Astrocyte (in vitro differentiated cells and primary cell): ENCODE measurements around the gene CNOT11. TPM values are rescaled to one million over a fixed set of nuclear protein-coding genes. Genes with fewer than 3 reads are reported as not detected.
"Not testable (repeated sequence)": the region's sequence is repeated elsewhere in the genome, so short reads cannot be mapped to it uniquely, and the experiment has no call there.

Experiments used
- DNase-seq: peaks from one replicate; pipeline ENCODE4 v3.0.0-alpha.2; 2010; ENCODE audit warnings: low read depth
- FAIRE-seq: peaks from 2 replicates; lab custom pipeline; 2011; peaks lifted over from hg19 to GRCh38; lab: Jason Lieb, UNC
- H2AFZ ChIP-seq: 2 replicates; pipeline ENCODE4 v1.6.0; 2012; ENCODE audit warnings: low read depth, low read length, inconsistent platforms
- H3K27ac ChIP-seq: 2 replicates; pipeline ENCODE4 v1.5.1; 2011; ENCODE audit warnings: low read depth, low read length, inconsistent platforms
- H3K27me3 ChIP-seq: 2 replicates; pipeline ENCODE4 v1.6.0; 2011; ENCODE audit warnings: low read length, inconsistent platforms; ENCODE audit not compliant: insufficient read depth
- H3K36me3 ChIP-seq: 2 replicates; pipeline ENCODE4 v1.5.1; 2011; ENCODE audit warnings: low read length, inconsistent platforms; ENCODE audit not compliant: insufficient read depth
- H3K4me1 ChIP-seq: 2 replicates; pipeline ENCODE4 v1.5.1; 2011; ENCODE audit warnings: low read length, inconsistent platforms; ENCODE audit not compliant: insufficient read depth
- H3K4me2 ChIP-seq: 2 replicates; pipeline ENCODE4 v1.6.0; 2012; ENCODE audit warnings: low read length, inconsistent platforms
- H3K4me3 ChIP-seq: 2 replicates; pipeline ENCODE4 v1.5.1; 2011; ENCODE audit warnings: low read depth, mild to moderate bottlenecking, low read length, inconsistent platforms; ENCODE audit not compliant: insufficient read depth
- H3K79me2 ChIP-seq: 2 replicates; pipeline ENCODE4 v1.6.0; 2012; ENCODE audit warnings: mild to moderate bottlenecking, low read length, inconsistent platforms; ENCODE audit not compliant: insufficient read depth
- H3K9ac ChIP-seq: 2 replicates; pipeline ENCODE4 v1.6.0; 2012; ENCODE audit warnings: mild to moderate bottlenecking, low read length, inconsistent platforms
- H3K9me3 ChIP-seq: 2 replicates; pipeline ENCODE4 v1.5.1; 2012; ENCODE audit warnings: low read depth, mild to moderate bottlenecking, low read length, inconsistent platforms; ENCODE audit not compliant: insufficient read depth
- H4K20me1 ChIP-seq: 2 replicates; pipeline ENCODE4 v1.6.0; 2012; ENCODE audit warnings: low read length, inconsistent platforms; ENCODE audit not compliant: insufficient read depth
- H3K27ac Mint-ChIP-seq: one replicate; pipeline ENCODE4 v1.8.0; 2021; ENCODE audit warnings: mild to moderate bottlenecking, mixed read lengths; ENCODE audit not compliant: unreplicated experiment
- H3K27me3 Mint-ChIP-seq: one replicate; pipeline ENCODE4 v1.8.0; 2021; ENCODE audit warnings: low read depth, mixed read lengths; ENCODE audit not compliant: unreplicated experiment
- H3K36me3 Mint-ChIP-seq: one replicate; pipeline ENCODE4 v1.8.0; 2021; ENCODE audit warnings: low read depth, mixed read lengths; ENCODE audit not compliant: unreplicated experiment
- H3K4me1 Mint-ChIP-seq: one replicate; pipeline ENCODE4 v1.8.0; 2021; ENCODE audit warnings: low read depth, mixed read lengths; ENCODE audit not compliant: unreplicated experiment
- H3K4me3 Mint-ChIP-seq: one replicate; pipeline ENCODE4 v1.8.0; 2021; ENCODE audit warnings: mild to moderate bottlenecking, moderate library complexity, mixed read lengths; ENCODE audit not compliant: unreplicated experiment
- H3K9me3 Mint-ChIP-seq: one replicate; pipeline ENCODE4 v1.8.0; 2021; ENCODE audit warnings: mild to moderate bottlenecking, mixed read lengths; ENCODE audit not compliant: unreplicated experiment
- CTCF ChIP-seq: IDR thresholded peaks from 2 replicates; pipeline ENCODE4 v1.5.1; 2011; ENCODE audit warnings: low read depth, mild to moderate bottlenecking, inconsistent platforms, low read length, moderate library complexity; ENCODE audit not compliant: insufficient read depth
- EZH2 ChIP-seq: IDR thresholded peaks from 2 replicates; pipeline ENCODE4 v1.6.1; 2012; ENCODE audit warnings: mild to moderate bottlenecking, low read length, inconsistent platforms; ENCODE audit not compliant: insufficient read depth
- total RNA-seq: library from RNA; stranded (reverse); gene quantifications from 2 replicates; pipeline ENCODE4 v1.2.1, GENCODE V29; 2021

CNOT11 gene
- total RNA-seq, 1 donor from 2014 or later: 37.0 TPM

DNA sequence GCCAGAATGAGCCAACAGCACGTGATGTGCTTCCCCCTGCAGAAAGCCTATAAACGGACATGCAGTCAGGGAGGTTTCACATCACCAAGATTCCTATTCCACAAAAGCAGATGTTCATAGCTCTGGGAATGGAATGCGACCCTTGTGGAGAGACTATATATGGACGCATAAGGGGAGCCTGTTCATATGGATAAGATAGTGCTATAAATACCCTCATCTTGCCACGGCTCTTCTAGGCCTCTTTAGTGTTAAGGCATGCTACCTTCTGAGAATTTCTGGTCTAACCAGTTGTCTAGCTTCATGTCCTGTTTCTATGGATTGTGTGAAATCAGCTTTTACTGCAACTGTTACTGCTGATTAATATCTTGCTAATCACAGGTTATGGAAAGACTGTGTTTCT lies 14.7 kb upstream of the CNOT11 start:
- not testable (repeated sequence) for H3K27ac ChIP-seq

GRCh38 chr2:101238930-101239759 lies 13.5 kb upstream of the CNOT11 start:
- H3K36me3 ChIP-seq: no peaks in the 10 kb centered on the region
- Mint-ChIP-seq H3K4me3 (no peak overlapping the region), H3K4me1 (peaks cover 20% of the 10 kb centered on the region), H3K36me3 (peaks cover 14% of the 10 kb centered on the region), H3K27me3 (no peaks in the 10 kb centered on the region), H3K27ac (peak overlapping the region; percentile 64), H3K9me3 (peaks cover 10% of the 10 kb centered on the region)
- H3K4me3 ChIP-seq: no peak overlapping the region
- DNase-seq (no peak), FAIRE-seq (no peak)
- H4K20me1 ChIP-seq: no peaks in the 10 kb centered on the region
- no peaks in the 10 kb centered on the region for H3K27me3 ChIP-seq
- TF ChIP-seq EZH2 (no peak), CTCF (no peak)
- no peak overlapping the region for H3K27ac ChIP-seq
- no peaks in the 10 kb centered on the region for H3K79me2 ChIP-seq
- no peaks in the 10 kb centered on the region for H3K4me1 ChIP-seq
- H3K9ac ChIP-seq: no peak overlapping the region
- H3K9me3 ChIP-seq: no peaks in the 10 kb centered on the region
- H2AFZ ChIP-seq: no peak overlapping the region
- no peak overlapping the region for H3K4me2 ChIP-seq

More for the DNA sequence above, 14.7 kb upstream of the CNOT11 start:
- not testable (repeated sequence) for DNase-seq, FAIRE-seq, H3K79me2 ChIP-seq, H3K4me1 ChIP-seq, H3K27me3 ChIP-seq, H3K4me3 ChIP-seq, H3K9me3 Mint-ChIP-seq, H3K27me3 Mint-ChIP-seq, H2AFZ ChIP-seq, H4K20me1 ChIP-seq, H3K9ac ChIP-seq, H3K36me3 ChIP-seq, H3K4me2 ChIP-seq, H3K9me3 ChIP-seq
- peaks cover 20% of the 10 kb centered on the region for H3K4me1 Mint-ChIP-seq
- peak overlapping the region; percentile 86 for H3K27ac Mint-ChIP-seq
- H3K36me3 Mint-ChIP-seq: peaks cover 14% of the 10 kb centered on the region
- peak overlapping the region; percentile 34 for H3K4me3 Mint-ChIP-seq

- H3K4me2 ChIP-seq, H3K4me3 ChIP-seq, H3K36me3 Mint-ChIP-seq, DNase-seq, H3K9ac ChIP-seq, H4K20me1 ChIP-seq, H3K27me3 ChIP-seq, H3K79me2 ChIP-seq, H3K27ac ChIP-seq, H2AFZ ChIP-seq, H3K9me3 ChIP-seq, FAIRE-seq, H3K4me3 Mint-ChIP-seq, H3K36me3 ChIP-seq, H3K27ac Mint-ChIP-seq, H3K27me3 Mint-ChIP-seq, H3K4me1 ChIP-seq: not testable (repeated sequence)
- peaks cover 20% of the 10 kb centered on the region for H3K4me1 Mint-ChIP-seq
- H3K9me3 Mint-ChIP-seq: peaks cover 12% of the 10 kb centered on the region
These were observed 12.9 kb upstream of the CNOT11 start for GRCh38 chr2:101239760-101240118.
